Adipose tissue (tissue), 3 donors: ENCODE measurements around the gene UTP11. TPM values are rescaled to one million over a fixed set of nuclear protein-coding genes. Genes with fewer than 3 reads are reported as not detected.
"Not testable (repeated sequence)": the region's sequence is repeated elsewhere in the genome, so short reads cannot be mapped to it uniquely, and the experiment has no call there.

Experiments used
- H3K27ac ChIP-seq: one replicate; pipeline ENCODE4 v1.5.1; 2013; ENCODE audit warnings: low read depth, low read length
- WGBS, 3 donors: extraction: QIAGEN DNeasy Blood & Tissue Kit; methylation state at CpG; one replicate each; pipeline ENCODE4 v1.1.7; 2013; 5-methylcytosine and 5-hydroxymethylcytosine counted together
- polyA plus RNA-seq, 3 donors: library from polyadenylated mRNA; stranded (reverse); fragments of 200-250 nt; gene quantifications; one replicate each; pipeline ENCODE4 v1.2.3, GENCODE V29; 2013
- donor health status: healthy with polysubstance abuse.
- donor health status: Bipolar disorder and iron deficiency.
- donor health status: healthy.

UTP11 gene
- polyA plus RNA-seq, 3 donors = 17.3 to 30.4 (median 28.3) TPM

- 91 to 100% (median 97%) methylated on average over 2 of the region's 2 CpGs for WGBS, 3 donors
- H3K27ac ChIP-seq = no peak overlapping the region
Measured at GRCh38 chr1:38025233-38025632, 12.7 kb downstream of the UTP11 start.

DNA sequence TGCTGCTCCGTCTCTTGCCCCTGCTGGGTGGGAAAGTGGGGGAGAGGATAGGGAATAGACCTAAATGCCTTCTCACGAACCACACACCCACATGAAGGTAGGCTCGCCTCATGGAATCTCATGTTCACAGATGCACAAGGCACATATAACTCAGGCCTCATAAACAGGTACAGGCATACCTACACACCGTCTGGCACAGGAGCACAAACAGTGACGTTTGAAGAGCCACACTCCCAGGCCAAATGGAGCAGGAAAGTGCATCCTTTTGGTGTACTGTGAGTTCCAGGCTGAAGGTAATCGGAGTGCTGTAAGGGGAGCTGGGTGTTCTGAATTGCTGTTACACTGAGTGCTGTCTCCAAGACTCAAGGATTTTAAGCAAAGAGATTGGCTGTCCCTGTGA, 13.1 kb downstream of the UTP11 start:
- WGBS, 3 donors = 90 to 92% (median 91%) methylated on average over 6 of the region's 6 CpGs

DNA sequence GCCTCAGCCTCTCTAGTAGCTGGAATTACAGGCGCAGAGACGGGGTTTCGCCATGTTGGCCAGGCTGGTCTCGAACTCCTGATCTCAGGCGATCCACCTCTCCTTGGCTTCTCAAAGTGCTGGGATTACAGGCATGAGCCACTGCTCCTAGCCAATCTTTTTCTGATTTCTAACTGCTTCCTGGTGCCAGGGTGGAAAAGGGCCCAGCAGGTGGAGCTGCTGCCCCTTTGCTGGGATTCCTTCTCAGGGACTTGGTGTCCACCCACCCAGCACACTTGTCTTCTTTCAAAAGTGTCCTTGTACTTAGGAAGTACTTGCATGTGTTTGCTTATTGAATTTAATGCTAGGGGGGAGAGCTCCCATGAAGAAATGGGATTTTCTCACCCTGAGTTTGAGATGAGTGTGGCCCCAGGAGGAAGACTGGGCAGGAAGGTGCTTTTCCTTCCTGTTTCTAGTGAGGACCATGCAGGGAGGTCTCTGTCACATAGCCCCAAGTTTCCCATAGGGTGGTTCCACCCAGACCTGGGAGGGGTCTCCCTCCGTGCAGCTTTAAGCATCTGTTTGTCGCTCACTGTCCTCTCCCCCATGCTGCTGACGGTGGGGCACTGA, 14.2 kb downstream of the UTP11 start:
- no peak overlapping the region for H3K27ac ChIP-seq
- WGBS, 3 donors = 75 to 80% (median 77%) methylated on average over 8 of the region's 8 CpGs

More for the DNA sequence above, 13.1 kb downstream of the UTP11 start:
- no peak overlapping the region for H3K27ac ChIP-seq

DNA sequence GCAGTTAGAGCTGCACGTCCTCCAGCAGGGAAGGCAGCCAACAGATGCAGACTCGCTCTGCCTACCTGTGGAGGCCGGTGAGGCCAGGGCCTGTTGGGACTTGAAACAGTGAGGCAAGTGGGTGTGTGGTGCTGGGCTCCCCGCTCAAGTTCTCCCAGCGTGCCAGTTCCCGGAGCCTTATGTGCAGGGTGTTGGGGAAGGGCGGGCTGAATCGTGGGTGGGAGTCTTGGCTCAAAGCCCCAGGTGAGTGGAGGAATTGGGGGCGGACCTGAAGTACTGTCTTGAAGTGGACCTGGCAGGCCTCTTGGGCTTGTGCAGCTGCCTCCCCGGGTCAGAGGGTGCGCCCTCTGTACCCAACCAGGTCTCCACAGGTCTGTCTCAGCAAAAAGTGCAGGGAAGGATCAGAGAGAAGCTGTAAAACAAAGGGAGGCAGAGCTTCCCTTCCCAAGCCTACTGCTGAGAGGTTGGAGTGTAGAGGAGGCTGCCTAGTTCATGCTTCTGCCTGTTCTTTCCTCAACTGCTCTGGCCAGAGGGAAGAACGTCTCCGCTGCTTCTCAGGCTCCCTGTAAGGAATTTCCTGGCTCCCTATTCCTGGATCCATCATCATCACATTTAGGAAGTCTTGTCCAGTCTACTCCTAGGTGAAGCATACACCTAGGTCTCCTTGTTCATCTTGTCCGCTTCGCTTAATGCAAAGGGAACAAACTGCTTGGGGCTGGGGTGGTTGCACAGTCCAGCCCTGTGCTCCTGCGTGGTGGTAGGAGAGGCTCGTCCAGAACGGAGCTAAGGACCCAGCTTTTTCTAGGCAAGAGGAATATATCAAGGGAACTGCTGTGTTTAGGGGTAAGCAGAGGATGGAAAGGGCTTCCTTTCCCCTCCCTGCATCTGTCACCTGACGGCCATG, 14.9 kb downstream of the UTP11 start:
- no peak overlapping the region for H3K27ac ChIP-seq
- 86 to 89% (median 87%) methylated on average over 18 to 19 of the region's 19 CpGs for WGBS, 3 donors

DNA sequence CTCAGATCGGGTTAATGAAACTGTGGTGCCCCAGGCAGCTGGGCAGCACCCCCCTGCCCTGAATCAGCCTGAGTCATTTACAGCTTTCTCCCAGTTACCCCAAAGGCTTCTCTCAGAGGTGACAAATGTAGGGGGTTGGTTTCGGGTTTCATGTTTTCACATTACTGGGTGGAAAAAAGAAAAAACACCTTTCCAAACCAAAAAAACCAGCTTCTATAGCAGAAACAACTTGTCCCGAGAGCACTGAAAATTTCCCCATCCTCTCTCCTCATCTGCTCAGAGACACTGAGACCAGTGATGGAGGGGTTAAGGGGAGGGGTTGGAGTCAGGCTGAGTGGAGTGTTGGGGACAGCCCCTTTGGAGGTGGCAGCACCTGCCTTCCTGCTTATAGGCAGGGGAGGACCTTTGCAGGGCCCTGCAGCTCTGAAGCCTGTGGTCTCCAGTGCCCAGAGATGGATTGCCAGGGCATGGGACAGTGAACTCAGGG, 15.6 kb downstream of the UTP11 start:
- no peak overlapping the region for H3K27ac ChIP-seq
- 74 to 84% (median 75%) methylated on average over 3 of the region's 3 CpGs for WGBS, 3 donors

GRCh38 chr1:38028671-38029070, 16.1 kb downstream of the UTP11 start:
- WGBS, 3 donors = 73 to 92% (median 76%) methylated on average over 2 of the region's 2 CpGs

DNA sequence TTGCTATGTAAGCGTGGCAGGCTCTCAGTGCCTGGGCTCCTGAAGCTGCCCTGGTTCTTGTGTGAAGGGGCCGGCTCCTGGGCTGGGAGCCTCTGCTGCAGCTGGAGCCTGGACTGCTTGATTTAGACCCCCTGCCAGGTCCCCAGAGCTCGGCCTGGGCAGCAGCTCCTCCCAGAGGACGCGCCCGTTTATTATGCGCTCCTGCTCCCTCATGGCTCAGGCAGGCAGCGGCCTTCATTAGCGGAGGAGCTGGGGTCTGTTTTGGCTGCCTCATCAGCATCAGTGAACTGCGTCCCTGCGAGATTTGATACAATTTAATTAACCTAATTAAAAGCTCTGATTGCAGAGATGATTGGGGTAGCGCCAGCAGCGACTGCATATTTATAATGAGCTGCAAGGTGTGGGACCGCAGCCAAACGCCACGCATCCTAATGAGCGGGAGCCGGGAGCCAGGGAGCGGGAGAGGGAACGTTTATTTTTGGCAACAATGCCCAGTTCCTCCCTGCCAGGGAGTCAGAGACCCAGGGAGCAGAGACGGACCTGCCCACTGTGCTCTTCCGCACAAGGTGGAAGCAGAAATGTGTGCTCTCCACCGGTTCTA, 16.6 kb downstream of the UTP11 start:
- no peak overlapping the region for H3K27ac ChIP-seq
- WGBS, 3 donors = 23 to 42% (median 37%) methylated on average over 23 of the region's 23 CpGs

More at GRCh38 chr1:38028671-38029070, 16.1 kb downstream of the UTP11 start:
- H3K27ac ChIP-seq = no peak overlapping the region

DNA sequence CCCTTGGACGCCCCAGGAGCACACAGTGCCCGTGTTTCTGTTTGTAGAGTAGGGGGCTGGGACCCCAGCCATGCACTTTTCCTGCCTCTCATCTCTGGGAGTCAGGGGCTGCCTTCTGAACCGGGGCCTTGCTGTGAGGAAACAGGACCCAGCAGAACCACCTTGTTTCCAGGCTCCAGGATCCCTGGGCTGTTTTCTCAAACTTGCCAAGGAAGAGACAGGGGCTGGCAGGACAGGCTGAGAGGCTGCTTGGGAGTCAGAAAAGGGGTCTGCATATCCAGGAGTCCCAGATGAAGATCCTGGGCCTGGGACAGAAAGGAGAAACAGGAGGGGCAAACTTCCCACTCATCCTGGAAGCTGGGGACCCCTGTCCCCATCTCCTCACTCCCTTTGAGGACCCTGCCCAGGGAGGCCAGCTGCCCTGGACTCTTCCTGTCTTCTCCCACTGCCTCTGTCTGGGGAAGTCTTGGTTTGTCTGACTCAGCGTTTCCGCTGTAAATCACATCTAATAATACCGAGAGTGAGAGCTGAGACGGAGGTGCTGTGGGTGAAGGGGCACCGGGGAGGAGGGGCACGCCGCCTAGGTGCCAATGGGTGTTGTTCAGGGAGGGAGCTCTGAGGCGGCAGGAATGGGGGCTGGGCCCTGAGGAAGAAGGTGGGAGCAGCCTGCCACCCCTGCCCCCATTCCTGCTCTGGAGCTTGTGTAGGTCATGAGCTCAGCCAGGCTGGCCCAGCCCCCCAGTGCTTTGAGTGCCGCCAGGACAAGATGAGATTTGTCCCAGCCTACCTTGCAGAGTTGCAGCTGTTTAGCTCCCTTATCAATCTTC, 17.4 kb downstream of the UTP11 start:
- H3K27ac ChIP-seq = no peak overlapping the region
- 10 to 11% (median 11%) methylated on average over 12 of the region's 12 CpGs for WGBS, 3 donors

GRCh38 chr1:38030596-38031512, 18.3 kb downstream of the UTP11 start:
- H3K27ac ChIP-seq = no peak overlapping the region
- 59 to 76% (median 73%) methylated on average over 17 of the region's 17 CpGs for WGBS, 3 donors

DNA sequence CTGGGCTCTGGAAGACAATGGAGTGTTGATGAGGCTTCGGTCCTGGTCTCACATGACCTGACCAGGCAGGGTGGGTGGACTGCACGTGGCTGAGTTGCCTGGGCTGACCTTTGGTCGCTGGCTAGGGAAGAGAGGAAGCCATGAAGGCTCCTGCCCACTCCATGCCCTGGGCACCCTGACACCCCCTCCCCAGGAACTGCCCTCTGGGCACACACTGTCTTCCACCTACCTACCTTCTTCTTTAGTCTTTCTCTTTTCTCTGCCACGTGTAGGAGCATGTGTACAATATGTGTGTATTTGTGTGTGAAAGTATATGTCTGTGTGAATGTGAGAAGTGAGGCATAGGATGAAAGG, 19.0 kb downstream of the UTP11 start:
- H3K27ac ChIP-seq = no peak overlapping the region

GRCh38 chr1:38032992-38033391, 20.5 kb downstream of the UTP11 start:
- not testable (repeated sequence) for H3K27ac ChIP-seq
- WGBS, 3 donors = 93 to 100% (median 95%) methylated on average over 2 of the region's 2 CpGs

More for the DNA sequence above, 19.0 kb downstream of the UTP11 start:
- 58 to 83% (median 71%) methylated on average over 4 of the region's 4 CpGs for WGBS, 3 donors

- 91 to 92% (median 92%) methylated on average over 13 of the region's 13 CpGs for WGBS, 3 donors
- no peak overlapping the region for H3K27ac ChIP-seq
Measured at GRCh38 chr1:38034871-38035270, 22.3 kb downstream of the UTP11 start.

- WGBS, 3 donors = 43 to 64% (median 50%) methylated on average over 5 of the region's 5 CpGs
- no peak overlapping the region for H3K27ac ChIP-seq
Measured at GRCh38 chr1:38037221-38037939, 24.8 kb downstream of the UTP11 start.

- no peak overlapping the region for H3K27ac ChIP-seq
- 63 to 80% (median 74%) methylated on average over 10 of the region's 10 CpGs for WGBS, 3 donors
Measured at GRCh38 chr1:38038861-38039260, 26.3 kb downstream of the UTP11 start.

DNA sequence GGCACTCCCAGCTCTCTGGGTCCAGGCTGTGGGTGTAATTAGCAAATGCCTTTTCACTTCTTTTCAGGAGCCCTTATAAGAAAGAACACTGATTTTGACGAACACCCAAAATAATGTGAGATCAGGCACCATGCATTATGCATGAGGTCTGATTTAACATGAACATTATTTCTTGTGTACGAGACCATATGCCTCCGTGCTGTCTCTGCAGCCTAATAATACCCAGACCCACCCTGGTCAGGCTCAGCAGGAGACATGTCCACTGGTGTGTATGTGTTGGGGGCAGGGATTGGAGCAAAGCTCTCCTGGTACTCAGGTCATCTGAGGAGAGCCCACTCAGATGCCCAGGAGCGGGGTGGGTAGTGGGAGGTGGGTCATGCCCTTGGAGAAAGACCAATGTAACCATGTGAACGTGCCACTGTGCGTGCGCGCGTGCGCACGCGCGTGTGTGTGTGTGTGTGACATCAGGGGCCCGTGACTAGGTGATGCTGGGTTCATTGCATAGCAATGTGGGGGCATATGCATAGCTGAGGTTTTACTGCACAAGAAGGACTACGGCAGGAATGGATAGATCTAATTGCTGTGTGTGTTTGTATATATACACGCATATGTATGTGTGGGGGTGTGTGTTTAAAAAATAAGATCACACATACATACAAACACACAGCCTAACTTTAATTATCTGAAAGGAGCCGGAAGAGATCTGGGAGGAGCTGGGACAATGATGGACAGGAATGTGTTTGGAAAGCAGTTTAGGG, 27.0 kb downstream of the UTP11 start:
- no peak overlapping the region for H3K27ac ChIP-seq
- 83 to 90% (median 87%) methylated on average over 17 of the region's 17 CpGs for WGBS, 3 donors
